Activated naive CD4-positive, alpha-beta T cell treated with anti-CD3 and anti-CD28 coated beads, Interleukin-2, amount 50 U/mL, for 24 hours (primary cell): Measurements from ENCODE around the gene RAET1G.
A peak's percentile ranks its signal among the peaks of the same experiment; 100 is the strongest.
"Not testable (repeated sequence)": the region's sequence is repeated elsewhere in the genome, so short reads cannot be mapped to it uniquely, and the experiment has no call there.

Experiments used
- H3K27ac Mint-ChIP-seq: one replicate; pipeline ENCODE4 v1.8.0; 2021; ENCODE audit warnings: mild to moderate bottlenecking, mixed read lengths
- H3K27me3 Mint-ChIP-seq: one replicate; pipeline ENCODE4 v1.8.0; 2021; ENCODE audit warnings: mixed read lengths
- H3K36me3 Mint-ChIP-seq: one replicate; pipeline ENCODE4 v1.8.0; 2021; ENCODE audit warnings: mixed read lengths
- H3K4me1 Mint-ChIP-seq: one replicate; pipeline ENCODE4 v1.8.0; 2021; ENCODE audit warnings: mixed read lengths
- H3K4me3 Mint-ChIP-seq: one replicate; pipeline ENCODE4 v1.8.0; 2021; ENCODE audit warnings: mild to moderate bottlenecking, mixed read lengths
- H3K9me3 Mint-ChIP-seq: one replicate; pipeline ENCODE4 v1.8.0; 2021; ENCODE audit warnings: mixed read lengths

RAET1G gene

DNA sequence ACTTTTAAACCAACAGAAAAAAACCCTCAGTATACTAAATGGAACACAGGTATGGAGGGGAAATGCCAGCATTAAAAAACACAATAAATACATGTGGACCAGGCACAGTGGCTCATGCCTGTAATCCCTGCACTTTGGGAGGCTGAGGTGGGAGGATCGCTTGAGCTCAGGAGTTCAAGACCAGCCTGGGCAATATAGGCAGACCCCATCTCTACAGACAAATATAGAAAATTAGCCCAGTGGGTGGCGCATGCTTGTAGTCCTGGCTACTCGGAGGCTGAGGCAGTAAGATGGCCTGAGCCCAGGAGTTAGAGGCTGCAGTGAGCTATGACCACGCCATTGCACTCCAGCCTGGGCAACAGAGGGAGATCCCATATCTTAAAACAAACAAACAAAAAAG is 36.9 kb upstream of the RAET1G start:
- not testable (repeated sequence) for H3K36me3 Mint-ChIP-seq, H3K27ac Mint-ChIP-seq, H3K4me3 Mint-ChIP-seq, H3K9me3 Mint-ChIP-seq
- peaks cover 25% of the 10 kb centered on the region for H3K4me1 Mint-ChIP-seq
- H3K27me3 Mint-ChIP-seq = peaks cover 53% of the 10 kb centered on the region

DNA sequence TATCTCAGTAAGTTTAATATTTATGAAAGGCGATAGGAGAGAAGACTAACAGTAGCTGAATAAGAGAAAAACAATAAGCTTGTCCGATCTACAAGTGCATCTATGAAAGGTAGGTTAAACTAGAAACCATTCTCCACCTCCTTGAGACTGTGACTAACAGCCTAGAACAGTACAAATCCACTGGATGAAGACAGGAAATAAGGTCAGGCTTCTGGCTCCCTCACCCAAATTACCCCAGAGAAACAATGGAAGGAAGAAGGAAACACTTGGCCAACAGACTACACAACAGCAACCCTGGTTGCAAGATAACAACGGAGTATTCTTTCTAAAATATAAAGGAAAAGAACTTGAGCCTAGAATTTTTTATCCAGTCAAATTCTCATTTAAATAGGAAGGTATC is 35.2 kb upstream of the RAET1G start:
- not testable (repeated sequence) for H3K27ac Mint-ChIP-seq, H3K9me3 Mint-ChIP-seq, H3K4me3 Mint-ChIP-seq, H3K36me3 Mint-ChIP-seq
- Mint-ChIP-seq H3K4me1 (peaks cover 10% of the 10 kb centered on the region), H3K27me3 (peaks cover 47% of the 10 kb centered on the region)

DNA sequence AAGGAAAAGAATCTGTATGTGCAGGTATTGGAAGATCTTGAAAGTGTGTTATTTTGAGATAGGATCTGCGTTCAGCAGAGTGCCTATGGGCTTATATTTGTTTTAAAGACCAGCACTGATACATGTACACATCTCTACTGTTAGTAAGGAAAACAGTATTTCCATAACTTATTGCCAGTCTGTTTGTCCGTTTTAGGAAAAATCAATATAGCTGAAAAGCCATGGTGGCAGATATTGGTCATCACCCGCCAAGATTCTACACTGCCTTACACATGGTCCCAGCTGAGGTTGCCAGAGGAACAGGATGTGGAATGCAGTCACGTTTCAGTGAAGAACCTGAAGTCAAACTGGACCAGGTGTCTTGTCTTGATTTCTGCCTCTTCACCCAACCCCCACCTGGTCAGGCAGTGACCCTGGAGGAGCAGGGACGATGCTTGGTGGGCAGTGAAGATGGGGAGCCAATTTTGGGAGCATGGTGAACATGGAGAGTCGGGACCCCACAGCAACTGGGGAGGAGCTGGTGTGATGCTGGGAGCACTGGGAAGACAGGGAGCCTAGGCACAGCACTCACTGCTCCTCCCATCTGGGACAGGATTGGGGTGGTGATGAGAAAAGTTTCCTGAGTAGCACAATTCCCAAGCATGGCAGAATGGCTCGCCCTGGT is 32.9 kb upstream of the RAET1G start:
- H3K27me3 Mint-ChIP-seq = peaks cover 53% of the 10 kb centered on the region
- H3K9me3 Mint-ChIP-seq, H3K4me3 Mint-ChIP-seq: not testable (repeated sequence)

DNA sequence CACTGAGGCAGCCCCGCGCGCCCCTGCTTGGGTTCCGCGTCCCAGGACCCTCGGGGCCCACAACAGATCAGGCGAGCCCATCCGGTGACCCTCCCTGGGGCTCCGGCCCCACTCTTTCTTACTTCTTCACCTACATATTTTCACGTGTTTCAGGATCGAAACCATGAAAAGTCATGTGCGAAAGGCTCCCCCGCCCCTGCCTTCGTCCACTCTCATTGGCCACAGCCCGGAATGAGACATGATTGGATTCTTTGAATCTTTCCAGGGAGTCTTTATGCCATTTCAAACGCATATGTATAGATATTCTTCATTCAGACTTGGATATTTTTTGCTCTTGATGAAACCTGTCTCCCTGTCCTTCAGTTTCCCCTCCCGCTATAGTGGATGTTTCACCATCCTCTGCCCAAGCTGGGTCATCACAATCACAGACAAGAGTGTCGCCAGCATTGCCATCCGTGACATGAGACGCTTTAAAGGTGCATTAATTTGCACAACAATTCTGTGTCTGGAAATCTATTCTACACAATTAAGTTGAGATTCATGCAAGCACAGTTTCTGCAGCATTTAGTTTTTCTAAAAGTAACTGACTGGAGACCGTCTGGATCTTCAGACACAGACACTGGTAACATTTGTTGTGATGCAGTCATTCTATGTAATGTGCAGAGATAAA is 32.2 kb upstream of the RAET1G start:
- not testable (repeated sequence) for H3K4me1 Mint-ChIP-seq, H3K9me3 Mint-ChIP-seq, H3K36me3 Mint-ChIP-seq, H3K27ac Mint-ChIP-seq
- Mint-ChIP-seq H3K4me3 (peak overlapping the region; percentile 72), H3K27me3 (peaks cover 55% of the 10 kb centered on the region)

More for the DNA sequence above, 32.9 kb upstream of the RAET1G start:
- H3K4me1 Mint-ChIP-seq, H3K27ac Mint-ChIP-seq, H3K36me3 Mint-ChIP-seq: not testable (repeated sequence)

DNA sequence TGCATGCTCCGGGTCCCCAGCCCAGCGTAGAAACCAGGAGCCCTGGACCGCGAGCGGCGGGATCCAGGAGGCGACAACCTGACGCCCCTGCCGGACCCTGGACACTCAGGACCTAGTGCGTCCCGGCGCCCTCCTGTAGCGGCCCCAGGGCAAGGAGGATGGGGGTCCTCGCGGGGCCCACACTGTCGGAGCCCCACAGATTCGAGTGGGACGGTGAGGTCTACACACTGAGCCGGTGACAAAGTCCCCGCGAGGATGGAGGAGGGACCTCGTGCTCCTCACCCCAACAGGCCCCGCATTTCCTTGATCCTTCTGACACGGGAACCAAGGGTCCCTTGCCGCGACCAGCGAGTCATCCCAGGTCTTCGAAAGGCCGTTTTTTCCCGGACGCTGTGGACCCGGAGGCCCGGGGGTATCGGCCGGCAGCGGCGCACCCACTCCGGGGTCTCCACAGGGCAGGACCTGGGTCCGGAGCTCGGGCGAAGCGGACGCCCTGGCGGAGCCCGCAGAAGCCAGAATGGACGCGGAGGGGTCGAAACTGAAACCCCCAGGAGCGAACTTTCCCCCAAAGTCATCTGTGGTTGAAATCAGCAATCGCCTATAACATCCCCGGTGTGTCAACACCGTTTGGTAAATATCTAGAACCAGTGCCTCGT is 31.5 kb upstream of the RAET1G start:
- not testable (repeated sequence) for H3K36me3 Mint-ChIP-seq, H3K4me3 Mint-ChIP-seq, H3K9me3 Mint-ChIP-seq, H3K27ac Mint-ChIP-seq, H3K4me1 Mint-ChIP-seq
- H3K27me3 Mint-ChIP-seq = peaks cover 58% of the 10 kb centered on the region

DNA sequence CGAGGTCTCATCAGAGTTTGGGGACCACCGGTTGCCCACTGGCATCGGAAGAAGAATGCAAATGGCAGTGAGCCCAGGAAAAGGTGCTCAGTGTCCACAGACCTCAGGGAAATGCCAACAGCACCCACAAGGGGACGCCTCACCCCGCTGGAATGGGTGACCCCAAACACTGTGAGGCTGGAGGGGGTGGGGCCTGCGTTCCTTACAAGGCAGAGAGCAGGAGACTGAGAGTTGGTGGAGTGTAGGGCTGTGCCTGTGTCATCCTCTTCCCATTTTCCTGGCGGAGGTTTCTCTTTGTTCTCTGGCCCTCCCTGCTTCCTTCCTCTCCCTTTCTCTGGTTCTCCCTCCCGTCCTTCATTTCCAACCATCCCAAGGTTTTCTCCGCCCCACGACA is 31.0 kb upstream of the RAET1G start:
- H3K27ac Mint-ChIP-seq, H3K4me3 Mint-ChIP-seq, H3K36me3 Mint-ChIP-seq: not testable (repeated sequence)

DNA sequence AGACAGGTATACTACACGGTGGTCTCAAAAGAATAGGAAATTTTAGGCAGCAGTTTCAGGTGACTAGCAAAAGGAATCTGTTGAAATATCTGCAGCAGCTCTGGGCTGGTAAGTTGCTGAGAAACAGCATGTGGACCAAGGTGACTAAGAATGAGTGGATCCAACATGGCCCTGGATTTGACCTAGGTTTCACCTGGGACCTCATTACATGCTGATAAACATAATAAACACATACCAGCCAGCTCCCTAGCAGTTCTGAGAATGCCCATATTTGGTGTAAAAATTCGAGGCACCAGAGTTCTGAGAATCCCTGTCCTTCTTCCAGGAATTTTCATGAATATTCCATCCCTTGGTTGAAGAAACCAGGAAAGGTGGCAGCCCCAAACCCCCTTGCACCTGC is 30.5 kb upstream of the RAET1G start:
- not testable (repeated sequence) for H3K4me3 Mint-ChIP-seq, H3K27ac Mint-ChIP-seq, H3K36me3 Mint-ChIP-seq, H3K4me1 Mint-ChIP-seq, H3K9me3 Mint-ChIP-seq
- peaks cover 57% of the 10 kb centered on the region for H3K27me3 Mint-ChIP-seq

More for the DNA sequence above, 31.0 kb upstream of the RAET1G start:
- H3K9me3 Mint-ChIP-seq, H3K4me1 Mint-ChIP-seq: not testable (repeated sequence)
- peaks cover 55% of the 10 kb centered on the region for H3K27me3 Mint-ChIP-seq

DNA sequence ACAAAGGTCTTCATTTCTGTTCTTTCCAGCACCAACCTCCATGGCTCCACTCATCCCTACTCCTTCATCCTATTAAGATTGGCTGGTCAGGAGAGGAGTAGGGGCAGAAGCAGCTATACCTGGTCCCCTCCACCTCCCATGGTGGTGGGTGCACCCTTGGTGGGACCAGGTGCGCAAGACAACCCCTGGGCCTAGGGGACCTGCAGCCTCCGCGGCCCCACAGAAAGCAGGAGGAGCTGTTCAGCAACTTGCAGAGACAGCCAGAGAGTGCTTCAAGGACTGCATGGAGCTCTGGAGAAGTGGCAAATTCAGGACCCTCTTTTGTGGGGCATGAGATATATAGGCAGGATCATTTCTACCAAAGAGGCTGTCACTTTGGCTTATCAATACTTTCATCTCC is 28.7 kb upstream of the RAET1G start:
- Mint-ChIP-seq H3K9me3 (no peaks in the 10 kb centered on the region), H3K36me3 (no peaks in the 10 kb centered on the region), H3K27ac (no peak overlapping the region), H3K4me1 (peaks cover 5% of the 10 kb centered on the region), H3K27me3 (peaks cover 51% of the 10 kb centered on the region), H3K4me3 (no peak overlapping the region)

DNA sequence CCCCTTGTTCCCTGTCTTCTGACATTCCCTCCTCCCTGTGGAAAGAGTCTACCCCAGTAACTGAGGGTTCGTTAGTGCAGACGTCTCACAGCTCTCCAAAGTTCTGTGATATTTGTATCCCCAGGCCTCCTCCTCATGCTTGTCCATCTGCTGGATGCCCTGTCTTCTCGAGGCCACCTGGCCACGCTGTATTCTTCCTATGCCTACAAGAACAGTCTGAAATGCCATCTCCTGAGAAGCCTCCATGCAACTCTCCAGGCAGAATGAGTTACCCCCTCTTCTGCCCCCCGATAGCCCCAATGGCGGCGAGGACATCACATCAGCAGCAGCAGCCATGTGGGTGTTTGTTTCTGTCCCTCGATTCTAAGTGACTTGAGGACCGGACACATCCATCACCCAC is 28.2 kb upstream of the RAET1G start:
- H3K4me1 Mint-ChIP-seq = peaks cover 5% of the 10 kb centered on the region
- no peak overlapping the region for H3K27ac Mint-ChIP-seq
- H3K36me3 Mint-ChIP-seq = no peaks in the 10 kb centered on the region
- H3K9me3 Mint-ChIP-seq = no peaks in the 10 kb centered on the region
- peaks cover 48% of the 10 kb centered on the region for H3K27me3 Mint-ChIP-seq
- no peak overlapping the region for H3K4me3 Mint-ChIP-seq

DNA sequence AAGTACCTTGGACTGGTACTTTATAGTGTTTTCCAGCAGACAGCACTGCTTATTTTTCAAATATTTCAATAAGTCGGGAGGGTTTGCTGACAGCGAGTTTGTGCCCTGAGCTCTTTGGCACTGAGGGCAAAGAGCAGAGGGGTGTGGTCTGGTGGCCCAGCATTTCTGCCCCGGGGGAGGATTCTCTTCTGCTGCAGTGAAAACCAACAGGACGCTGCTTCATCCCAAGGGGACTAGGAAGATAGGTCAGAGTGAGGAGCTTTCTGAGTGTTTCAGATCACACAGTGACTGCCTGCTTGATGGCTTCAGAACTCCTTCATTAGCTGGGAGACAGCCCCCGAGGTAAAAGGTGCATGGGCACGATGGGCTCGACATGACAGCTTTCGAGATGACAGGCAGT is 27.5 kb upstream of the RAET1G start:
- no peaks in the 10 kb centered on the region for H3K9me3 Mint-ChIP-seq
- peaks cover 5% of the 10 kb centered on the region for H3K4me1 Mint-ChIP-seq
- no peak overlapping the region for H3K27ac Mint-ChIP-seq
- H3K36me3 Mint-ChIP-seq = no peaks in the 10 kb centered on the region
- H3K4me3 Mint-ChIP-seq = no peak overlapping the region
- H3K27me3 Mint-ChIP-seq = peaks cover 42% of the 10 kb centered on the region

DNA sequence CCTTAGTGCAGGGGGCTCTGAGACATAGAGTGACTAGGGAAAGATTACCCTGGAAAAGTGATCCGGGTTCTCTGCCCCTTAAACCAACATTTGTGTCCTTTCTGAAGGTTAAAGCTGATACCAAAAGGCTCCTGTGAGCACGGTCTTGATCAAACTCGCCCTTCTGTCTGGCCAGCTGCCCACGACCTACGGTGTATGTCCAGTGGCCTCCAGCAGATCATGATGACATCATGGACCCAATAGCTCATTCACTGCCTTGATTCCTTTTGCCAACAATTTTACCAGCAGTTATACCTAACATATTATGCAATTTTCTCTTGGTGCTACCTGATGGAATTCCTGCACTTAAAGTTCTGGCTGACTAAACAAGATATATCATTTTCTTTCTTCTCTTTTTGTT is 25.7 kb upstream of the RAET1G start:
- Mint-ChIP-seq H3K4me1 (no peaks in the 10 kb centered on the region), H3K27ac (no peak overlapping the region), H3K36me3 (no peaks in the 10 kb centered on the region), H3K27me3 (peaks cover 37% of the 10 kb centered on the region), H3K4me3 (no peak overlapping the region), H3K9me3 (no peaks in the 10 kb centered on the region)

DNA sequence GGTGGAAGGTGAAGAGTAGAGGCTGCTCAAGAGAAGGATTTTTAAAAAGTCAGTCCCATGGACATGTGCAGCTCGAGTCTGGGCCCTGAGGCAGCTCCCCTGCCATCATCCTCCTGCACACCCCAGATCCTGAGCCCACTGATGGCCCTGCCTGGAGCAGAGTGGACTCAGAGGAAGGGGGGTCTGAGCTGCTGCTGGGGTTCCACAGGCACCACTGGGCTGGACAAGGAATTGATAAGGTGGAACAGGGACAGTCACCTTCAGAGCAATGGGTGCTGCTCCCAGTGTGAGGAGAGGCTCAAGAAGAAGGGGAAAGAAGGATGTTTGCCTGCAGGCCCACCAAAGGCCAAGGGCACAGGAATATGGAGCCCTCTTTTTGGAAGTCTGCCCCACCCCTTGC is 25.1 kb upstream of the RAET1G start:
- Mint-ChIP-seq H3K4me1 (no peaks in the 10 kb centered on the region), H3K4me3 (no peak overlapping the region), H3K27ac (no peak overlapping the region), H3K27me3 (peaks cover 33% of the 10 kb centered on the region), H3K9me3 (no peaks in the 10 kb centered on the region), H3K36me3 (no peaks in the 10 kb centered on the region)

DNA sequence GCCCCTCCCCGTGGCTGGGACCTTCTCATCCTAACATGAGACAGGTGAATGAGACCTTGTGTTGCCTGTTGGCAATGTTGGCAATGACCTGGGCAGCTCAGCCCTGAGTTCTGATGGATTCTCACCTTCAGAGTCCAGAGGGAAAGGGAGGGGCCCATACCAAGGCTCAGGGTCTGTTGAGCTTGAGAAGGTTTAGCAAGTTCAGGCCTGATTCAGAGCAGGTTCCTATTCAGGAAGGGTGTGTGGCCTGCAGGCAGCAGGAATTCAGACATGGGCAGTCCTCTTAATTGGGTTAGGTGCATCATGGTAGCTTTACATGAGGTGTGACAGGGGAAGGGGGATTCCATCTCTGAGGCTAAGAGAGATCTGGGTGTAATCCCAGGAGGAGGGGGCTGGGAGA is 24.6 kb upstream of the RAET1G start:
- H3K27ac Mint-ChIP-seq, H3K4me3 Mint-ChIP-seq, H3K9me3 Mint-ChIP-seq, H3K4me1 Mint-ChIP-seq, H3K36me3 Mint-ChIP-seq: not testable (repeated sequence)
- H3K27me3 Mint-ChIP-seq = peaks cover 30% of the 10 kb centered on the region

DNA sequence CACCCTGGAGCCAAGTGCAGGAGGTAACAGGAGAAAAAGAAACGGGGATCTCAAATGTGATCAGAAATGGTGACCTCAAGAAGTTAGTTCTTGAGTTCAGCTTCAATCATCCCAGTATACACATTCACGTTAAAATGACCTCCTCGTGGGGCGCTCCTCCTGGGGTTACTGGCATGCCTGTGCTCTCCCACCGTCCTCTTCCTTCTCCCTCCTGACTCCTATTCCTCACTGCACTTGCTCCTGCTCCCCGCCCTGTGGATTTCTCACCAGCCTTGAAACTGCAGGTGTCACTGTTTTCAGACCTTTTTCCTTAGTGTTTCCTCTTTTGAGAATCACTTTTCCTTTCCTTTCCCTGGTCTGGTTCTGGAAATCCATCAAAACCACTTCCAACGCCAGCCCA is 23.7 kb upstream of the RAET1G start:
- not testable (repeated sequence) for H3K4me1 Mint-ChIP-seq, H3K4me3 Mint-ChIP-seq, H3K27ac Mint-ChIP-seq, H3K36me3 Mint-ChIP-seq, H3K9me3 Mint-ChIP-seq
- H3K27me3 Mint-ChIP-seq = peaks cover 22% of the 10 kb centered on the region

DNA sequence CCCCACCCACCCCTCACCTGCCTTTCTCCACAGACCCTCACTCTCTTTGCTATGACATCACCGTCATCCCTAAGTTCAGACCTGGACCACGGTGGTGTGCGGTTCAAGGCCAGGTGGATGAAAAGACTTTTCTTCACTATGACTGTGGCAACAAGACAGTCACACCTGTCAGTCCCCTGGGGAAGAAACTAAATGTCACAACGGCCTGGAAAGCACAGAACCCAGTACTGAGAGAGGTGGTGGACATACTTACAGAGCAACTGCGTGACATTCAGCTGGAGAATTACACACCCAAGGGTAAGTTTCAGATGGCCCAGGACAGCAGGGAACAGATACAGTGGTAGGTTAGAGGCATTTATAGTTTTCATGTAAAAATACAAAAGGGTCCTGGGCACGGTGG is 22.4 kb upstream of the RAET1G start:
- H3K4me3 Mint-ChIP-seq, H3K36me3 Mint-ChIP-seq, H3K9me3 Mint-ChIP-seq, H3K4me1 Mint-ChIP-seq, H3K27ac Mint-ChIP-seq: not testable (repeated sequence)
- H3K27me3 Mint-ChIP-seq = peaks cover 17% of the 10 kb centered on the region

DNA sequence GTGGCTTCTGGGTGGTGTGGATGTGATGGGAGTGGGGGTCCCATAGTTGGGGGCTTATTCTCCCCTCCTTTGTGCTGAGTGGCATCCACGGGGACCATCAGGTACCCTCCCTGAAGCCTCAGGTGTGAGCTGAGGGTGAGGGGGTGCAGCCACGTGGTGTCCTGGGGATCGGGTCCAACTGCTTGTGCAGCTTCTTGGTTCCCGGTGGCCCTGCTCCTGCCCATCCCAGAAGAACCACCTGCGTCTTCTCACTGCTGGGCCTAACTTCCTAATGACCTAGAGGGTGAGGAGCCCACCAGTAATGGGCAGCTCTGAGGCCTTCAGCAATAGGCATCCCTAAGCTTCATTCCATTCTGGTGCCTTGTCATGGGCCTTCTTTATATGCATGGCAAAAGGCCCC is 20.4 kb upstream of the RAET1G start:
- Mint-ChIP-seq H3K4me3 (peak overlapping the region; percentile 80), H3K27me3 (peaks cover 19% of the 10 kb centered on the region)

DNA sequence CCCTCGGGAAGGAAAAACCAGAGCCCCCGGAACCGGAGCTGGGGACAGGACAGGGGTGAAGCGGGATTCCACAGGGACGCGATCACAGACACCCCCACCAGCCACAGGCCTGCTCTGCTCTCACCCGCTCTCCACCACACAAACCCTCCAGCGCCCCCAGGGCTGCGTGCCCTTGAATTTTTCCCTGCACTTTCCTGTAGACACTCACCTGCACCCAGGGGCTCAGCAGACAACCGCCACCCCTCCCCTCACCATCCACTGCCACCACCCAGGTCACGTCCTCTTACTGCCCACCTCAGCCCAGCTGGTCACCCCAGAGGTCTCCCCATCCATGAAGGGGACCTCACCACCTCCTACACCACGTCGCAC is 19.5 kb upstream of the RAET1G start:
- Mint-ChIP-seq H3K36me3 (no peaks in the 10 kb centered on the region), H3K9me3 (no peaks in the 10 kb centered on the region), H3K4me3 (peak overlapping the region; percentile 80), H3K27me3 (peaks cover 21% of the 10 kb centered on the region), H3K27ac (no peak overlapping the region), H3K4me1 (peaks cover 16% of the 10 kb centered on the region)

More for the DNA sequence above, 20.4 kb upstream of the RAET1G start:
- not testable (repeated sequence) for H3K36me3 Mint-ChIP-seq, H3K27ac Mint-ChIP-seq, H3K9me3 Mint-ChIP-seq
- H3K4me1 Mint-ChIP-seq = peaks cover 16% of the 10 kb centered on the region
